ENCODE data around the gene MOV10. TPM values are rescaled to one million over a fixed set of nuclear protein-coding genes. Genes with fewer than 3 reads are reported as not detected.

The MOV10 gene
- total and polyA plus RNA-seq, 2 of the 8 experiments (the other 6 are each of a cell fraction or from before 2014, with no cell fraction given) = 57.3 to 109 TPM

DNA sequence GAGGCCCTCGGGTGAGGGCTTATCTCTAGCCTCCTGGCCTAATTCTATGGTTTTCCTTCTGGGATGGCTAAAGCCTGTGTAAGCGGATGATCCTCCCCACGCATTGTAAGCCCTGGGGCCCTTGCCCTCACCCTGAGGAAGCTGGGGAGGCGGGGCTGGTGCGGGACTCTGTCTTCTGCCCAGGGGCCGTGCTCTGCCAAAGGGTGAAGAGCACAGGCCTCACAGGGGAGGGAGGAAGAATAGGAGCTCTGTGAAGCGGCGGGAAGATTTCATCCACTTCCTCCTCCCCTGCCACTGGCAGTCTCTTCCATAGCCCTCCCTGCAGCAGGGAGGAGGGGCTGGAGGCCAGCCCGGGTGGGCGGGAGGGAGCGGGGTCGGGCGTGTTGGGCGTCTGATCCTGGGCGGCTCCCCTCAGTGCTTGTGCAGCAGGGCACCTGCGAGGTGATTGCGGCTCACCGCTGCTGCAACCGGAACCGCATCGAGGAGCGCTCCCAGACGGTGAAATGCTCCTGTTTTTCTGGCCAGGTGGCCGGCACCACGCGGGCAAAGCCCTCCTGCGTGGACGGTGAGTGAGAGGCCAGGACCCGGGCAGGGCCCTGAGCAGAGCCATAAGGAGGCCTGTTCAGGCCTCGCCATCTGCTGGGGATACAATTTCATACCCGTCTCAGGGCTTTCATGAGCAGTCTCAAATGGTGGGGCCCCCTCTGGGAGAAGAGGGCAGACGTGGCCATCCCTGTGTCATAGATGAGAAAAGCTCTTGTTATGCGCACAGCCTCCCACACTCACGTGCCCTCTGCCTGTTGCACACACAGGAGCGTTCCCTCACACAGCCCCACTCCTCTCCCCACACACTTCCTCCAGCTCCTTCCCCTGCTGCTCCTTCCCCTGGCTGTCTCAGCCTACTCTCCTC is 48.4 kb downstream of the MOV10 start (continued):
- TF ChIP-seq EZH2 (IDR thresholded peaks at IDR 0.05; ENCODE audit: low read depth, low read length, severe bottlenecking) (no peak), BCL11A (IDR thresholded peaks at IDR 0.05; ENCODE audit: low read depth in 2 of 2, low read length in 2 of 2) (no peak), ZNF274 (IDR thresholded peaks at IDR 0.05; ENCODE audit: borderline replicate concordance, extremely low read depth, low read length) (no peak), CTBP2 (IDR thresholded peaks at IDR 0.05; ENCODE audit: borderline replicate concordance, insufficient read depth, insufficient read length, low read length) (peak; percentile 9), CREB1 (IDR thresholded peaks at IDR 0.05) (no peak), SP2 (IDR thresholded peaks at IDR 0.05; ENCODE audit: low read length) (no peak), NANOG (IDR thresholded peaks at IDR 0.05; ENCODE audit: insufficient read depth, low read depth, low read length, poor library complexity, severe bottlenecking) (no peak), HDAC6 (IDR thresholded peaks at IDR 0.05; ENCODE audit: low read depth, low read length) (no peak), SIN3A (conservative IDR thresholded peaks at IDR 0.05 in 1 of 2, IDR thresholded peaks at IDR 0.05 in 1 of 2; ENCODE audit: low read depth in 1 of 2, low read length in 2 of 2) (no peak), HDAC2 (IDR thresholded peaks at IDR 0.05; ENCODE audit: borderline replicate concordance in 1 of 2, low read depth in 2 of 2, low read length in 2 of 2) (no peak), ASH2L (IDR thresholded peaks at IDR 0.05; ENCODE audit: low read length) (peak; percentile 80), RAD21 (IDR thresholded peaks at IDR 0.05 in 1 of 2, conservative IDR thresholded peaks at IDR 0.05 in 1 of 2; ENCODE audit: low read depth in 2 of 2, low read length in 2 of 2) (no peak), TAF1 (IDR thresholded peaks at IDR 0.05; ENCODE audit: low read depth, low read length) (no peak), CBX8 (IDR thresholded peaks at IDR 0.05; ENCODE audit: borderline replicate concordance, low read depth, low read length) (no peak), PHF8 (conservative IDR thresholded peaks at IDR 0.05; ENCODE audit: low read depth, low read length) (no peak), RXRA (IDR thresholded peaks at IDR 0.05; ENCODE audit: insufficient read depth, low read depth, low read length) (no peak)
- TF ChIP-seq, protein P1, sequence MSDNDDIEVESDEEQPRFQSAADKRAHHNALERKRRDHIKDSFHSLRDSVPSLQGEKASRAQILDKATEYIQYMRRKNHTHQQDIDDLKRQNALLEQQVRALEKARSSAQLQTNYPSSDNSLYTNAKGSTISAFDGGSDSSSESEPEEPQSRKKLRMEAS (IDR thresholded peaks at IDR 0.05) = 0 out of 2 replicates have a peak, but pooled peaks have one; percentile 14
- TF ChIP-seq, protein P2, sequence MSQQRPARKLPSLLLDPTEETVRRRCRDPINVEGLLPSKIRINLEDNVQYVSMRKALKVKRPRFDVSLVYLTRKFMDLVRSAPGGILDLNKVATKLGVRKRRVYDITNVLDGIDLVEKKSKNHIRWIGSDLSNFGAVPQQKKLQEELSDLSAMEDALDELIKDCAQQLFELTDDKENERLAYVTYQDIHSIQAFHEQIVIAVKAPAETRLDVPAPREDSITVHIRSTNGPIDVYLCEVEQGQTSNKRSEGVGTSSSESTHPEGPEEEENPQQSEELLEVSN (IDR thresholded peaks at IDR 0.05) = peak; percentile 3; the same call in 1 of the 2 replicates
- TF ChIP-seq, protein P3, sequence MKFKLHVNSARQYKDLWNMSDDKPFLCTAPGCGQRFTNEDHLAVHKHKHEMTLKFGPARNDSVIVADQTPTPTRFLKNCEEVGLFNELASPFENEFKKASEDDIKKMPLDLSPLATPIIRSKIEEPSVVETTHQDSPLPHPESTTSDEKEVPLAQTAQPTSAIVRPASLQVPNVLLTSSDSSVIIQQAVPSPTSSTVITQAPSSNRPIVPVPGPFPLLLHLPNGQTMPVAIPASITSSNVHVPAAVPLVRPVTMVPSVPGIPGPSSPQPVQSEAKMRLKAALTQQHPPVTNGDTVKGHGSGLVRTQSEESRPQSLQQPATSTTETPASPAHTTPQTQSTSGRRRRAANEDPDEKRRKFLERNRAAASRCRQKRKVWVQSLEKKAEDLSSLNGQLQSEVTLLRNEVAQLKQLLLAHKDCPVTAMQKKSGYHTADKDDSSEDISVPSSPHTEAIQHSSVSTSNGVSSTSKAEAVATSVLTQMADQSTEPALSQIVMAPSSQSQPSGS (IDR thresholded peaks at IDR 0.05; ENCODE audit: low read length) = no peak
